GM13977 (cell line): ENCODE data around the gene SEMA6B.

Source experiments
- DNase-seq: peaks from one replicate; pipeline ENCODE4 v3.0.0; 2012; ENCODE audit warnings: low spot score
- CTCF ChIP-seq: IDR thresholded peaks from 2 replicates; pipeline ENCODE4 v1.5.1; 2012; ENCODE audit warnings: mild to moderate bottlenecking, control low read depth; ENCODE audit not compliant: insufficient read depth; ENCODE audit errors: extremely low read depth, missing control alignments
- in situ Hi-C: fragments of 300-500 bp; cut with MboI; formaldehyde crosslinking; loops from one replicate; pipeline ENCODE4 v1.12.0; 2022; ENCODE audit warnings: low sequenced_read_pairs, low pct_unique_long_range_greater_than_20kb, mixed read lengths, inconsistent platforms; ENCODE audit not compliant: unreplicated experiment

The SEMA6B gene

GRCh38 chr19:4553775-4554174, 5.7 kb downstream of the SEMA6B start:
- no peak for TF ChIP-seq CTCF
- no peak for DNase-seq
- in situ Hi-C loops, result no loop called here

DNA sequence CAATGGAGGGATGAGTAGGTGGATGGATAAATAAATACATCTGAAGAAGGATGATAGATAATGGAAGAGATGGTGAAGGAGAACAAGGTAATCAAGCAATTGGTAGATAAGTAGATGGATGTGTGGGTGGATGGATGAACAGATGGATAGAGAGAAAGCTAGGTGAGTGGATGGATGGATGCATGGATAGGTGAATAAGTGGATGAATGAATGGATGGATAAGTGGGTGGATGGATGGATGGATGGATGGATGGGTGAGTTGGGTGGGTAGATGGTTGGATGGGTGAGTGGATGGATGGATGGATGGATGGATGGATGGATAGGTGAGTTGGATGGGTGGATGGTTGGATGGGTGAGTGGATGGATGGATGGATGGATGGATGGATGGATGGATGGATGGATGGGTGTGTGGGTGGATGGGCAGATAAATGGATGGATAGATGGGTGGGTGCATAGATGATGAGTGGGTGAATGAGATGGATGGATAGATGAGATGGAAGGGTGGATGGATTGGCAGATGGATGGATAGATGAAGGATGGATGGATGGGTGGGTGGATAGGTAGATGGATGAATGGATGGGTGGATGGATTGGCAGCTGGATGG, 6.3 kb downstream of the SEMA6B start:
- in situ Hi-C loops, result no loop called here
- no peak for DNase-seq
- no peak for TF ChIP-seq CTCF

DNA sequence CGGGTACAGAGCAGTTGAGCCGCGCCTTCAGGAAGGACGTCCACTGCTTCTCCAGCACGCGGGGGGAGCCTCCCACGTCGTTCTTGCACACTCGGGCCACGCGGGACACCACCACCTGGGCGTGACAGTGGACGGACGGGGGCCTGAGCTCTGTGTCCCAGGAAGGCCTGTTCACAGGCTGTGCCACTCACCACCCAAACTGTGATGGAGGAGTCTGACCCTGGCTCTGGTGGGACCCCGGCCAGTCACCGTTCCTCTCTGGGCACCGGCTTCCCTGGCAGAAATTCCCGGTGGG, 7.0 kb downstream of the SEMA6B start:
- no peak for DNase-seq
- in situ Hi-C loops, result no loop called here
- no peak for TF ChIP-seq CTCF

GRCh38 chr19:4550479-4551050, 8.9 kb downstream of the SEMA6B start:
- no peak for DNase-seq
- no peak for TF ChIP-seq CTCF
- in situ Hi-C loops, result no loop called here

DNA sequence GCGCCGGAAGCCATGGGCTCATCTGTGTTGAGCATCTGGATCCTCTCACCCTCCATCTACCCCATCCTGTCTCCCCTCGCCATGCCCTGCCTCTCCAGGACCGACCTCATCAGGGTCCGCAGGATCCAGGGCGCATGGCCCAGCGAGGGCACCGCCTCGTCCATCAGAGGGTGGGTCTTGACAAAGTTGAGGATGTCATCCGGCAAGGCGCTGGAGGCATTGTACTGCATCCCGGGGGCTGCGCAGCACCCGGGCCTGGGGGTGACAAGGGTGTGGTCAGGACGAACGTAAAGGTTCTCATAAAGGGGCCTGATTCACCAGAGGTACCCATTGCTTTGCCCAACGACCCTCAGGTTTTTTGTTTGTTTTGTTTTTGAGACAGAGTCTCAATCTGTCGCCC, 9.5 kb downstream of the SEMA6B start:
- in situ Hi-C loops, result no loop called here
- DNase-seq, result no peak

GRCh38 chr19:4548238-4548584, 11.3 kb downstream of the SEMA6B start:
- DNase-seq, result no peak
- in situ Hi-C loops, result no loop called here
- no peak for TF ChIP-seq CTCF

More for the DNA sequence above, 9.5 kb downstream of the SEMA6B start:
- TF ChIP-seq CTCF, result no peak
